A549 (cell line): ENCODE results near the gene CCDC92B.

Source experiments
- CBX8 ChIP-seq: fragments of 200-600 bp; sonication (generic); IDR thresholded peaks from 2 replicates; pipeline ENCODE4 v1.6.1; 2016
- CTCF ChIP-seq: fragments of >200 bp; sonication (Bioruptor Twin); formaldehyde crosslinking; IDR thresholded peaks from 3 replicates; pipeline ENCODE4 v1.5.1; 2016
- EP300 ChIP-seq, 2 experiments: fragments of >200 bp; sonication (Bioruptor Twin); formaldehyde crosslinking; IDR thresholded peaks; 2 replicates in 1 of 2; 3 replicates in 1 of 2; pipeline ENCODE4 v1.6.1; 2016 to 2017
- JUN ChIP-seq, 2 experiments: fragments of >200 bp; sonication (Bioruptor Twin); formaldehyde crosslinking; IDR thresholded peaks; 2 replicates in 1 of 2; 3 replicates in 1 of 2; pipeline ENCODE4 v1.6.1; 2016 to 2017
- POLR2A ChIP-seq: IDR thresholded peaks from 2 replicates; pipeline ENCODE4 v1.6.1; 2012; ENCODE audit warnings: mild to moderate bottlenecking, low read length
- RAD21 ChIP-seq, 2 experiments: fragments of >200 bp in 1 of 2; sonication (Bioruptor Twin) in 1 of 2; formaldehyde crosslinking in 1 of 2; IDR thresholded peaks in 1 of 2; conservative IDR thresholded peaks in 1 of 2; 2 replicates in 1 of 2; 3 replicates in 1 of 2; pipeline ENCODE4 v1.6.1; 2012 to 2018; ENCODE audit warnings: inconsistent platforms in 1 of 2
- RNF2 ChIP-seq: fragments of 200-600 bp; sonication (generic); IDR thresholded peaks from 2 replicates; pipeline ENCODE4 v1.6.1; 2016; ENCODE audit warnings: low read depth, mild to moderate bottlenecking, antibody characterized with exemption, moderate library complexity, borderline replicate concordance
- USF2 ChIP-seq: fragments of 450-650 bp; IDR thresholded peaks from 2 replicates; pipeline ENCODE4 v1.6.1; 2014; ENCODE audit warnings: antibody characterized with exemption
- TF ChIP-seq, protein P1 (sequence below): fragments of 200-600 bp; sonication (generic); IDR thresholded peaks from 2 replicates; pipeline ENCODE4 v1.6.1; 2016; ENCODE audit warnings: antibody characterized with exemption, mild to moderate bottlenecking, moderate library complexity

DNA sequence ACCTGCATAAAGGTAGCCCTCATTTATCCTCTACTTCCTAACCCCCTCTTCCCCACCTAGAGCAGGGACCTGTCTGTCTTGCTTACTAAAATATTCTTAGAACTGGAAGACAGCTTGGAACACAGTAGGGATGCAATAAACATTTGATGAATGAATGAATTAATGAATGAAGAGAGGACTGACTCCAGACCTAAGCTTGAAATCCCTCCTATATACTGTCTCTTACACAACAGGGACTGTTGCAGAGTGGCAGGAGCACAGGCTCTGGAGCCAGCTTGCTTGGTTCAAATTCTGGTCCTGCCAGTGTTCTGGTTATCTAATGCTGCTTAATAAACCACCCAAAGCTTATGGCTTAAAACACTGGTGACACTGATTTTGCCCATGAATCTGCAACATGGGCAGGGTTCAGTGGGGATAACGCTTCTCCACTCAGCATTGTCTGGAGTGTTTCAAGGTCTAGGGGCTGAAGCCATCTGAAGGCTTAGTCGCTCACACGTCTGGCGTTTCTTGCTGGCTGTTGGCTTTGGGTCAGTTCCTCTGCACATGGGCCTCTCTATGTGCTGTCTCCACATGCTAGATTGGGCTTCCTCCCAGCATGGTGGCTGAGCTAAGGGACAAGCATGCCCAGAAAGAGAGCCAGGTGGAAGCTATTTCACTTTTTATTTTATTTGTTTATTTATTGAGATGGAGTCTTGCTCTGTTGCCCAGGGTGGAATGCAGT lies 34.0 kb upstream of the CCDC92B start:
- TF ChIP-seq RAD21 (conservative IDR thresholded peaks at IDR 0.05 in 1 of 2, IDR thresholded peaks at IDR 0.05 in 1 of 2) (no peak), CTCF (no peak), POLR2A (no peak), CBX8 (no peak), USF2 (no peak), JUN (IDR thresholded peaks at IDR 0.05) (no peak), EP300 (IDR thresholded peaks at IDR 0.05) (no peak), RNF2 (no peak)
- TF ChIP-seq, protein P1, sequence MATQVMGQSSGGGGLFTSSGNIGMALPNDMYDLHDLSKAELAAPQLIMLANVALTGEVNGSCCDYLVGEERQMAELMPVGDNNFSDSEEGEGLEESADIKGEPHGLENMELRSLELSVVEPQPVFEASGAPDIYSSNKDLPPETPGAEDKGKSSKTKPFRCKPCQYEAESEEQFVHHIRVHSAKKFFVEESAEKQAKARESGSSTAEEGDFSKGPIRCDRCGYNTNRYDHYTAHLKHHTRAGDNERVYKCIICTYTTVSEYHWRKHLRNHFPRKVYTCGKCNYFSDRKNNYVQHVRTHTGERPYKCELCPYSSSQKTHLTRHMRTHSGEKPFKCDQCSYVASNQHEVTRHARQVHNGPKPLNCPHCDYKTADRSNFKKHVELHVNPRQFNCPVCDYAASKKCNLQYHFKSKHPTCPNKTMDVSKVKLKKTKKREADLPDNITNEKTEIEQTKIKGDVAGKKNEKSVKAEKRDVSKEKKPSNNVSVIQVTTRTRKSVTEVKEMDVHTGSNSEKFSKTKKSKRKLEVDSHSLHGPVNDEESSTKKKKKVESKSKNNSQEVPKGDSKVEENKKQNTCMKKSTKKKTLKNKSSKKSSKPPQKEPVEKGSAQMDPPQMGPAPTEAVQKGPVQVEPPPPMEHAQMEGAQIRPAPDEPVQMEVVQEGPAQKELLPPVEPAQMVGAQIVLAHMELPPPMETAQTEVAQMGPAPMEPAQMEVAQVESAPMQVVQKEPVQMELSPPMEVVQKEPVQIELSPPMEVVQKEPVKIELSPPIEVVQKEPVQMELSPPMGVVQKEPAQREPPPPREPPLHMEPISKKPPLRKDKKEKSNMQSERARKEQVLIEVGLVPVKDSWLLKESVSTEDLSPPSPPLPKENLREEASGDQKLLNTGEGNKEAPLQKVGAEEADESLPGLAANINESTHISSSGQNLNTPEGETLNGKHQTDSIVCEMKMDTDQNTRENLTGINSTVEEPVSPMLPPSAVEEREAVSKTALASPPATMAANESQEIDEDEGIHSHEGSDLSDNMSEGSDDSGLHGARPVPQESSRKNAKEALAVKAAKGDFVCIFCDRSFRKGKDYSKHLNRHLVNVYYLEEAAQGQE, result no peak
